HEK293 (cell line): Measurements from ENCODE around the gene TECPR2.

Experiments used
- CTCF ChIA-PET: fragments of 350-600 bp; formaldehyde crosslinking; extraction: SDS; loops from one replicate; lab custom pipeline; 2021; ENCODE audit warnings: antibody characterized with exemption; lab: Yijun Ruan, JAX
- POLR2A ChIA-PET: fragments of 300-600 bp; formaldehyde crosslinking; extraction: SDS; loops from one replicate; lab custom pipeline; 2020; ENCODE audit warnings: antibody characterized with exemption, inconsistent platforms; lab: Yijun Ruan, JAX
- H3K27ac ChIP-seq: fragments of 200-500 bp; sonication (Bioruptor generic); 2 replicates; pipeline ENCODE4 v1.5.1; 2014; ENCODE audit warnings: low read depth, low read length, control low read depth, inconsistent platforms; ENCODE audit errors: extremely low read depth
- H3K36me3 ChIP-seq, 2 experiments: fragments of 200-500 bp in 1 of 2; sonication (Bioruptor generic) in 1 of 2; 1 replicate in 1 of 2; 2 replicates in 1 of 2; pipeline ENCODE4 v1.5.1; 2014 to 2017; ENCODE audit warnings: inconsistent platforms in 2 of 2, low read length in 2 of 2; ENCODE audit not compliant: control insufficient read depth in 2 of 2, insufficient read depth in 1 of 2
- H3K4me1 ChIP-seq: fragments of 200-500 bp; sonication (Bioruptor generic); 2 replicates; pipeline ENCODE4 v1.5.1; 2014; ENCODE audit warnings: mild to moderate bottlenecking, low read length, inconsistent platforms; ENCODE audit not compliant: control insufficient read depth, insufficient read depth
- H3K4me3 ChIP-seq: 2 replicates; pipeline ENCODE4 v1.5.1; 2011; ENCODE audit warnings: low read depth, mild to moderate bottlenecking, control low read depth, low read length, moderate library complexity
- H3K9me3 ChIP-seq: fragments of 200-500 bp; sonication (Bioruptor generic); 2 replicates; pipeline ENCODE4 v1.5.1; 2014; ENCODE audit warnings: low read depth, low read length, inconsistent platforms; ENCODE audit not compliant: control insufficient read depth, insufficient read depth
- GLIS2 ChIP-seq: fragments of 450-650 bp; formaldehyde crosslinking; IDR thresholded peaks from 2 replicates; pipeline ENCODE4 v1.5.1; 2016; ENCODE audit warnings: missing biosample characterization, missing genetic modification characterization
- KLF16 ChIP-seq: fragments of 450-650 bp; formaldehyde crosslinking; IDR thresholded peaks from 2 replicates; pipeline ENCODE4 v1.5.1; 2017; ENCODE audit warnings: missing biosample characterization, missing genetic modification characterization
- REST ChIP-seq: fragments of 450-650 bp; formaldehyde crosslinking; IDR thresholded peaks from 2 replicates; pipeline ENCODE4 v1.5.1; 2016; ENCODE audit warnings: missing biosample characterization, missing genetic modification characterization
- ZBTB48 ChIP-seq: fragments of 450-650 bp; formaldehyde crosslinking; IDR thresholded peaks from 2 replicates; pipeline ENCODE4 v1.5.1; 2016; ENCODE audit warnings: missing biosample characterization, missing genetic modification characterization
- ZBTB8A ChIP-seq: fragments of 450-650 bp; formaldehyde crosslinking; IDR thresholded peaks from 2 replicates; pipeline ENCODE4 v1.5.1; 2016; ENCODE audit warnings: missing biosample characterization, missing genetic modification characterization
- ZNF169 ChIP-seq: fragments of 450-650 bp; formaldehyde crosslinking; IDR thresholded peaks from 2 replicates; pipeline ENCODE4 v1.5.1; 2016; ENCODE audit warnings: missing biosample characterization, missing genetic modification characterization
- ZNF248 ChIP-seq: fragments of 450-650 bp; formaldehyde crosslinking; IDR thresholded peaks from 2 replicates; pipeline ENCODE4 v1.5.1; 2017; ENCODE audit warnings: missing biosample characterization, missing genetic modification characterization
- ZNF280D ChIP-seq: fragments of 450-650 bp; formaldehyde crosslinking; IDR thresholded peaks from 2 replicates; pipeline ENCODE4 v1.5.1; 2016; ENCODE audit warnings: missing biosample characterization, missing genetic modification characterization
- ZNF354C ChIP-seq: fragments of 450-650 bp; formaldehyde crosslinking; IDR thresholded peaks from 2 replicates; pipeline ENCODE4 v1.5.1; 2016; ENCODE audit warnings: missing biosample characterization, missing genetic modification characterization, low read depth, borderline replicate concordance
- ZNF391 ChIP-seq: fragments of 450-650 bp; formaldehyde crosslinking; IDR thresholded peaks from 2 replicates; pipeline ENCODE4 v1.5.1; 2016; ENCODE audit warnings: low read depth, missing biosample characterization, missing genetic modification characterization, borderline replicate concordance
- ZNF530 ChIP-seq: fragments of 450-650 bp; formaldehyde crosslinking; IDR thresholded peaks from 2 replicates; pipeline ENCODE4 v1.5.1; 2016; ENCODE audit warnings: low read depth, missing biosample characterization, missing genetic modification characterization
- ZNF670 ChIP-seq: fragments of 450-650 bp; formaldehyde crosslinking; IDR thresholded peaks from 2 replicates; pipeline ENCODE4 v1.5.1; 2016; ENCODE audit warnings: missing biosample characterization, missing genetic modification characterization, low read depth
- ZXDB ChIP-seq: fragments of 450-650 bp; formaldehyde crosslinking; IDR thresholded peaks from 2 replicates; pipeline ENCODE4 v1.5.1; 2016; ENCODE audit warnings: missing biosample characterization, missing genetic modification characterization
- TF ChIP-seq, protein P1 (sequence below): fragments of 450-650 bp; formaldehyde crosslinking; IDR thresholded peaks from 2 replicates; pipeline ENCODE4 v1.5.1; 2016; ENCODE audit warnings: missing biosample characterization, missing genetic modification characterization
- TF ChIP-seq, protein P2 (sequence below): fragments of 450-650 bp; formaldehyde crosslinking; IDR thresholded peaks from 2 replicates; pipeline ENCODE4 v1.5.1; 2017; ENCODE audit warnings: missing biosample characterization, missing genetic modification characterization

The TECPR2 gene

DNA sequence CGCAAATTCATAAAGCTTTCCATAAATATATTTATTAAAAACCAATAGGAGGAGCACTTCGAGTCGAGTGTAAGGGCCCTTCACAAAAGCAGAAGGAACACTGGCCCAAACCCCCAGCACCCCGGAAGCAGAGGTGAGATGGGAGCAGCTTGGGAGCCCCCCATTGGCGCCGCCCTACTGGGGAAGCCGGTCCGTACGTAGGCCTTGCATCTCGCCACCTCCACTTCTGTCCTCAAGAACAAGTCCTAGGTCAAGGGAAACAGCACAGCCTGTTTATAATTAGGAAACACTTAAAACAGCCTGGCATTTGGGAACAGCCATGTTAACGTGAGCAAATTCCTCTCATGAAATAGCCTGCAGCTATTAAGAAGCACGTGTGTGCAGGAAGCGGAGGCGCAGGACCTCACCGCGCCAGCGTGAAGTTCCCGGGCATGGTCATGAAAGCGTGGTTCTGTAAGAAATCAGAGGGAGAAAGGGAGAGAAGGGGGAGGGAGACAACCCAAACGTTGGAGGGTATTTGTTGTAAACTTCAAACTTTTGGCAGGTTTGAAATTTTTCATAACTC is 139.1 kb downstream of the TECPR2 start:
- no peak overlapping the region for H3K27ac ChIP-seq
- no peak for TF ChIP-seq REST (tag by site-specific recombination)
- TF ChIP-seq, protein P1, sequence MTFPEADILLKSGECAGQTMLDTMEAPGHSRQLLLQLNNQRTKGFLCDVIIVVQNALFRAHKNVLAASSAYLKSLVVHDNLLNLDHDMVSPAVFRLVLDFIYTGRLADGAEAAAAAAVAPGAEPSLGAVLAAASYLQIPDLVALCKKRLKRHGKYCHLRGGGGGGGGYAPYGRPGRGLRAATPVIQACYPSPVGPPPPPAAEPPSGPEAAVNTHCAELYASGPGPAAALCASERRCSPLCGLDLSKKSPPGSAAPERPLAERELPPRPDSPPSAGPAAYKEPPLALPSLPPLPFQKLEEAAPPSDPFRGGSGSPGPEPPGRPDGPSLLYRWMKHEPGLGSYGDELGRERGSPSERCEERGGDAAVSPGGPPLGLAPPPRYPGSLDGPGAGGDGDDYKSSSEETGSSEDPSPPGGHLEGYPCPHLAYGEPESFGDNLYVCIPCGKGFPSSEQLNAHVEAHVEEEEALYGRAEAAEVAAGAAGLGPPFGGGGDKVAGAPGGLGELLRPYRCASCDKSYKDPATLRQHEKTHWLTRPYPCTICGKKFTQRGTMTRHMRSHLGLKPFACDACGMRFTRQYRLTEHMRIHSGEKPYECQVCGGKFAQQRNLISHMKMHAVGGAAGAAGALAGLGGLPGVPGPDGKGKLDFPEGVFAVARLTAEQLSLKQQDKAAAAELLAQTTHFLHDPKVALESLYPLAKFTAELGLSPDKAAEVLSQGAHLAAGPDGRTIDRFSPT: no peak
- TF ChIP-seq ZNF670 (tag by site-specific recombination): no peak
- no peak for TF ChIP-seq ZNF391
- no peak for TF ChIP-seq GLIS2
- H3K4me1 ChIP-seq: no peaks in the 10 kb centered on the region
- H3K36me3 ChIP-seq: peaks cover 0 to 52% of the 10 kb centered on the region in 2 experiments; a peak in 1 of 3 replicates
- H3K9me3 ChIP-seq: no peaks in the 10 kb centered on the region
- H3K4me3 ChIP-seq: no peak overlapping the region
- ChIA-PET POLR2A (no interaction called here), CTCF (no interaction called here)

DNA sequence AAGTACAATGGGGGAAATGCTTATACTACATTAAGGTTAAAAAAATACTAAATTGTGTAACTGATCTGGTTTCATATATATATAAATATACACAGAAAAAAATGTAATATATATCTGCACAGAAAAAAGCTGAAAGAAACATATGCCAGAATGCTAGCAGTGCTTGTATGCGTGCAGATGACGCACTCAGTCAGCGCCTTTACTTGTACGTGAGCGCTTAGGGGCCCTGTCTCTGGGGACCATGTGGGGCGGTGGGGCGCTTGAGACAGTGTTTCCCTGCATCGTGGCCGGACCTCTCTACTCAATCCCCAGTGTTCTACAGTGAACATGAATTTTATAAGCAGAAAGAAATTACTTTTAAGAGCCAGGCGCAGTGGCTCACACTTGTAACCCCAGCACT is 139.8 kb downstream of the TECPR2 start:
- ChIA-PET POLR2A (no interaction called here), CTCF (no interaction called here)
- Histone ChIP-seq H3K9me3 (no peaks in the 10 kb centered on the region), H3K36me3 (peaks cover 0 to 53% of the 10 kb centered on the region in 2 experiments; a peak in 1 of 3 replicates), H3K4me3 (no peak overlapping the region), H3K27ac (no peak overlapping the region), H3K4me1 (no peaks in the 10 kb centered on the region)
- TF ChIP-seq ZNF248 (tag by site-specific recombination): no peak
- no peak for TF ChIP-seq ZXDB (tag by site-specific recombination)
- TF ChIP-seq KLF16 (tag by site-specific recombination): no peak
- TF ChIP-seq ZNF530 (tag by site-specific recombination): no peak
- TF ChIP-seq, protein P2, sequence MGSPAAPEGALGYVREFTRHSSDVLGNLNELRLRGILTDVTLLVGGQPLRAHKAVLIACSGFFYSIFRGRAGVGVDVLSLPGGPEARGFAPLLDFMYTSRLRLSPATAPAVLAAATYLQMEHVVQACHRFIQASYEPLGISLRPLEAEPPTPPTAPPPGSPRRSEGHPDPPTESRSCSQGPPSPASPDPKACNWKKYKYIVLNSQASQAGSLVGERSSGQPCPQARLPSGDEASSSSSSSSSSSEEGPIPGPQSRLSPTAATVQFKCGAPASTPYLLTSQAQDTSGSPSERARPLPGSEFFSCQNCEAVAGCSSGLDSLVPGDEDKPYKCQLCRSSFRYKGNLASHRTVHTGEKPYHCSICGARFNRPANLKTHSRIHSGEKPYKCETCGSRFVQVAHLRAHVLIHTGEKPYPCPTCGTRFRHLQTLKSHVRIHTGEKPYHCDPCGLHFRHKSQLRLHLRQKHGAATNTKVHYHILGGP: no peak
- no peak for TF ChIP-seq ZBTB8A (tag by site-specific recombination)
- TF ChIP-seq ZNF280D (tag by site-specific recombination): no peak
- no peak for TF ChIP-seq ZNF354C (tag by site-specific recombination)
- no peak for TF ChIP-seq ZNF169
- TF ChIP-seq ZBTB48: no peak
